ENCODE data around the gene SHOX. TPM values are rescaled to one million over a fixed set of nuclear protein-coding genes. Genes with fewer than 3 reads are reported as not detected.
"Not testable (repeated sequence)": the region's sequence is repeated elsewhere in the genome, so short reads cannot be mapped to it uniquely, and the experiment has no call there.

SHOX gene
- polyA plus RNA-seq, 3 donors, result not detected

DNA sequence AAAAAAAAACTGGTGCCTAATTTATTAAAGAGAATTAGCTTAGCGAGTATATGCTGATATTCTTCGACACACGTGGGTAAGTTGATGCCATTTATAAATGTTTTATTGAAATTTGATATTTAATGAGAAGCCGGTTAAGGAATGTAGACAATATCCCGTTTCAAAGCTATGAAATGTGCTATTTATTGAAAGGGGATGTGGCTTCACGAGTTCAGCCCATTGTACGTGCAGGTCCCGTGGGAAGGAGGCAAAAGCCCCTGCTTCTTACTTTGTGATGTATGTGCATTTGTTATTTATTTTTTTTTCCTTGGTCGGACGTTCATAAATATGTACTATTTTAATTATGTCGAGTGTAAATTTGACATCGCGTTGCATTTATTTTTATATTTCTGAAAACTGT, 20.2 kb downstream of the SHOX start:
- Histone ChIP-seq H3K36me3 (replicated peaks in 1 of 2; ENCODE audit: control insufficient read depth in 1 of 2, insufficient read depth in 2 of 2, low read length in 2 of 2) (no peaks in the 10 kb centered on the region), H3K4me2 (replicated peaks; ENCODE audit: extremely low read depth, low read length, poor library complexity, severe bottlenecking) (no peak overlapping the region), H4K20me1 (ENCODE audit: insufficient read depth, low read length) (no peaks in the 10 kb centered on the region), H3K9me3 (replicated peaks in 1 of 2; ENCODE audit: control insufficient read depth in 1 of 2, insufficient read depth in 1 of 2, low read length in 2 of 2) (no peaks in the 10 kb centered on the region), H3K27me3 (ENCODE audit: control insufficient read depth in 2 of 2, insufficient read depth in 2 of 2, low read length in 2 of 2) (no peaks in the 10 kb centered on the region), H3K27ac (ENCODE audit: low read depth in 1 of 2, low read length in 2 of 2) (no peak overlapping the region), H3K4me3 (replicated peaks in 1 of 3; ENCODE audit: low read depth in 2 of 3, low read length in 3 of 3) (no peak overlapping the region), H2AFZ (ENCODE audit: insufficient read depth, low read depth, low read length, poor library complexity, severe bottlenecking) (no peak overlapping the region), H3K79me2 (ENCODE audit: insufficient read depth, low read length) (no peaks in the 10 kb centered on the region), H3K9ac (ENCODE audit: insufficient read depth, low read length, poor library complexity, severe bottlenecking) (no peak overlapping the region), H3K4me1 (ENCODE audit: control insufficient read depth in 1 of 2, insufficient read depth in 2 of 2, low read length in 2 of 2) (no peaks in the 10 kb centered on the region)
- no peaks in the 10 kb centered on the region for H3K4me1 Mint-ChIP-seq
- WGBS (ENCODE audit: insufficient coverage), result 68% methylated on average over 8 of the region's 13 CpGs
- H3K36me3 Mint-ChIP-seq, result no peaks in the 10 kb centered on the region
- peak overlapping the region in 1 of 2 donors; percentile 43 for H3K4me3 Mint-ChIP-seq
- TF ChIP-seq, protein P1, sequence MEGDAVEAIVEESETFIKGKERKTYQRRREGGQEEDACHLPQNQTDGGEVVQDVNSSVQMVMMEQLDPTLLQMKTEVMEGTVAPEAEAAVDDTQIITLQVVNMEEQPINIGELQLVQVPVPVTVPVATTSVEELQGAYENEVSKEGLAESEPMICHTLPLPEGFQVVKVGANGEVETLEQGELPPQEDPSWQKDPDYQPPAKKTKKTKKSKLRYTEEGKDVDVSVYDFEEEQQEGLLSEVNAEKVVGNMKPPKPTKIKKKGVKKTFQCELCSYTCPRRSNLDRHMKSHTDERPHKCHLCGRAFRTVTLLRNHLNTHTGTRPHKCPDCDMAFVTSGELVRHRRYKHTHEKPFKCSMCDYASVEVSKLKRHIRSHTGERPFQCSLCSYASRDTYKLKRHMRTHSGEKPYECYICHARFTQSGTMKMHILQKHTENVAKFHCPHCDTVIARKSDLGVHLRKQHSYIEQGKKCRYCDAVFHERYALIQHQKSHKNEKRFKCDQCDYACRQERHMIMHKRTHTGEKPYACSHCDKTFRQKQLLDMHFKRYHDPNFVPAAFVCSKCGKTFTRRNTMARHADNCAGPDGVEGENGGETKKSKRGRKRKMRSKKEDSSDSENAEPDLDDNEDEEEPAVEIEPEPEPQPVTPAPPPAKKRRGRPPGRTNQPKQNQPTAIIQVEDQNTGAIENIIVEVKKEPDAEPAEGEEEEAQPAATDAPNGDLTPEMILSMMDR (IDR thresholded peaks at IDR 0.05), result no peak
- intact Hi-C loops (cut with micrococcal nuclease), result no loop called here
- DNase-seq, result no peak
- H3K27ac Mint-ChIP-seq, result no peak overlapping the region
- peaks cover 0 to 5% (median 0%) of the 10 kb centered on the region in 7 donors for H3K9me3 Mint-ChIP-seq
- H3K27me3 Mint-ChIP-seq (ENCODE audit: low read depth in 3 of 3), result peaks cover 11 to 28% (median 13%) of the 10 kb centered on the region in 3 donors

DNA sequence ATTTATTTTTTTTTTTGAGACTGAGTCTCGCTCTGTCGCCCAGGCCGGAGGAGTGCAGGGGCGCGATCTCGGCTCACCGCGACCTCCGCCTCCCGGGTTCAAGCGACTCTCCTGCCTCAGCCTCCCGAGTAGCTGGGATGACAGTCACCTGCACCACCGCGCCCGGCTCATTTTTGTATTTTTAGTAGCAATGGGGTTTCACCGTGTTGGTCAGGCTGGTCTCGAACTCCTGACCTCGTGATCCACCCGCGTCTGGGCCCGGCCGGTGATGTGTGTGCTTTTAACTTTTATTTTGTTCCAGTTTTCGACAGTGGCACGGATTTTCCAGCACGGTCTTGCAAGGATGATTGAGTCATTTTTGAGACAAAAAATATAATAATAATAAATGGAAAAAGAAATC, 21.3 kb downstream of the SHOX start:
- H3K36me3 Mint-ChIP-seq; H3K27me3 ChIP-seq (ENCODE audit: control insufficient read depth in 2 of 2, insufficient read depth in 2 of 2, low read length in 2 of 2); H3K79me2 ChIP-seq (ENCODE audit: insufficient read depth, low read length); H3K4me3 Mint-ChIP-seq; H3K27ac Mint-ChIP-seq; H3K27ac ChIP-seq (ENCODE audit: low read depth in 1 of 2, low read length in 2 of 2); H4K20me1 ChIP-seq (ENCODE audit: insufficient read depth, low read length); DNase-seq; H3K4me1 Mint-ChIP-seq; H3K4me1 ChIP-seq (ENCODE audit: control insufficient read depth in 1 of 2, insufficient read depth in 2 of 2, low read length in 2 of 2); H3K9me3 Mint-ChIP-seq; H2AFZ ChIP-seq (ENCODE audit: insufficient read depth, low read depth, low read length, poor library complexity, severe bottlenecking); H3K36me3 ChIP-seq (replicated peaks in 1 of 2; ENCODE audit: control insufficient read depth in 1 of 2, insufficient read depth in 2 of 2, low read length in 2 of 2); H3K9ac ChIP-seq (ENCODE audit: insufficient read depth, low read length, poor library complexity, severe bottlenecking); H3K9me3 ChIP-seq (replicated peaks in 1 of 2; ENCODE audit: control insufficient read depth in 1 of 2, insufficient read depth in 1 of 2, low read length in 2 of 2); intact Hi-C loops (cut with micrococcal nuclease); H3K4me3 ChIP-seq (replicated peaks in 1 of 3; ENCODE audit: low read depth in 2 of 3, low read length in 3 of 3); H3K4me2 ChIP-seq (replicated peaks; ENCODE audit: extremely low read depth, low read length, poor library complexity, severe bottlenecking): not testable (repeated sequence)
- WGBS (ENCODE audit: insufficient coverage), result 96% methylated on average over 13 of the region's 25 CpGs
- peaks cover 4 to 21% (median 6%) of the 10 kb centered on the region in 3 donors for H3K27me3 Mint-ChIP-seq (ENCODE audit: low read depth in 3 of 3)

All from CD14-positive monocyte (primary cell).